K562 (cell line): Measurements from ENCODE around the gene DNAH8. TPM values are rescaled to one million over a fixed set of nuclear protein-coding genes. Genes with fewer than 3 reads are reported as not detected.

ENCODE experiments used
- ATAC-seq: fragments of 200-7000 bp; cut with Tn5 transposase; 3 replicates; pipeline ENCODE4 v1.9.1; 2020; ENCODE audit warnings: moderate library complexity
- BruUV-seq: library from RNA; stranded (reverse); fragments of 400-500 nt; replicated peaks from 2 replicates; lab custom pipeline; 2021; lab: Mats Ljungman, UMichigan
- CTCF ChIA-PET: fragments of 300-600 bp; formaldehyde crosslinking; extraction: SDS; loops from one replicate; lab custom pipeline; 2021; ENCODE audit warnings: low intra/inter-chr PET ratio; lab: Yijun Ruan, JAX
- POLR2A ChIA-PET: fragments of 300-600, 350-650 bp; sonication (Branson Sonifier 250); formaldehyde crosslinking; extraction: SDS; loops from one replicate; lab custom pipeline; 2021; ENCODE audit warnings: antibody characterized with exemption, inconsistent platforms; lab: Yijun Ruan, JAX
- DNase-seq, 4 experiments: peaks; one replicate each; pipeline versions ENCODE4 v3.0.0 to v3.0.0-alpha.2; 2011 to 2018; ENCODE audit warnings: low spot score in 3 of 4, mixed read lengths in 3 of 4; ENCODE audit errors: extremely low read depth in 1 of 4
- FAIRE-seq: peaks from 2 replicates; lab custom pipeline; 2011; peaks lifted over from hg19 to GRCh38; lab: Jason Lieb, UNC
- H2AFZ ChIP-seq: 2 replicates; pipeline ENCODE4 v1.6.0; 2011; ENCODE audit warnings: low read depth, low read length, control low read depth, inconsistent platforms
- H3K27ac ChIP-seq: fragments of 200-600 bp; 3 replicates; pipeline ENCODE4 v1.8.0; 2011; ENCODE audit warnings: low read depth, mild to moderate bottlenecking, control low read depth, inconsistent platforms, low read length, moderate library complexity, mixed read lengths; ENCODE audit errors: extremely low read depth
- H3K27me3 ChIP-seq, 2 experiments: fragments of 300-600 bp in 1 of 2; 2 replicates in 1 of 2; 3 replicates in 1 of 2; pipeline versions ENCODE4 v1.6.0 to v1.8.0; 2011; ENCODE audit warnings: inconsistent platforms in 2 of 2, low read length in 2 of 2, mild to moderate bottlenecking in 1 of 2, mixed read lengths in 1 of 2, moderate library complexity in 1 of 2; ENCODE audit not compliant: control insufficient read depth in 2 of 2, insufficient read depth in 2 of 2
- H3K36me3 ChIP-seq: fragments of 300-600 bp; 3 replicates; pipeline ENCODE4 v1.8.0; 2011; ENCODE audit warnings: mild to moderate bottlenecking, low read length, inconsistent platforms; ENCODE audit not compliant: control insufficient read depth, insufficient read depth
- H3K4me1 ChIP-seq, 2 experiments: fragments of 200-600 bp in 1 of 2; replicated peaks in 1 of 2; 2 replicates in 1 of 2; 3 replicates in 1 of 2; pipeline versions ENCODE4 v1.5.1 to v1.8.0; 2011; ENCODE audit warnings: inconsistent platforms in 2 of 2, low read length in 2 of 2, mild to moderate bottlenecking in 1 of 2, mixed read lengths in 1 of 2, moderate library complexity in 1 of 2; ENCODE audit not compliant: control insufficient read depth in 2 of 2, insufficient read depth in 2 of 2
- H3K4me2 ChIP-seq: 2 replicates; pipeline ENCODE4 v1.6.1; 2011; ENCODE audit warnings: low read length, control low read depth, inconsistent platforms, mixed read lengths; ENCODE audit not compliant: insufficient read depth
- H3K4me3 ChIP-seq: fragments of 200-600 bp; sonication (generic), shearing (Covaris generic); 2 replicates; pipeline ENCODE4 v1.5.1; 2016; ENCODE audit warnings: control low read depth, inconsistent platforms
- H3K79me2 ChIP-seq: fragments of 200-600 bp; 3 replicates; pipeline ENCODE4 v1.8.0; 2011; ENCODE audit warnings: low read length, inconsistent platforms; ENCODE audit not compliant: control insufficient read depth, insufficient read depth
- H3K9ac ChIP-seq, 2 experiments: 2 replicates each; pipeline versions ENCODE4 v1.6.0 to v1.6.1; 2011; ENCODE audit warnings: low read depth in 2 of 2, low read length in 2 of 2, control low read depth in 1 of 2, inconsistent platforms in 1 of 2, mild to moderate bottlenecking in 1 of 2, mixed read lengths in 1 of 2; ENCODE audit not compliant: insufficient read depth in 1 of 2
- H3K9me1 ChIP-seq: one replicate; pipeline ENCODE4 v1.6.0; 2011; ENCODE audit warnings: inconsistent platforms, mild to moderate bottlenecking, low read length, moderate library complexity; ENCODE audit not compliant: control insufficient read depth, insufficient read depth
- H3K9me3 ChIP-seq: replicated peaks from 2 replicates; pipeline ENCODE4 v1.5.1; 2011; ENCODE audit warnings: low read depth, low read length, inconsistent platforms; ENCODE audit not compliant: control insufficient read depth, insufficient read depth
- H4K20me1 ChIP-seq: replicated peaks from 2 replicates; pipeline ENCODE4 v1.6.1; 2011; ENCODE audit warnings: low read length, inconsistent platforms, mixed read lengths; ENCODE audit not compliant: control insufficient read depth, insufficient read depth
- SPI1 ChIP-seq: IDR thresholded peaks from 2 replicates; pipeline ENCODE4 v1.6.1; 2011; ENCODE audit warnings: low read depth, low read length, control low read depth, borderline replicate concordance
- WGBS: fragments of 100-300 bp; shearing (Covaris generic); methylation state at CpG from one replicate; pipeline ENCODE4 v1.1.6; 2016; ENCODE audit warnings: low coverage, mixed read lengths; ENCODE audit not compliant: insufficient coverage; ENCODE audit errors: missing lambda C conversion rate; 5-methylcytosine and 5-hydroxymethylcytosine counted together
- in situ Hi-C: fragments of 300-500 bp; cut with MboI; formaldehyde crosslinking; loops from 4 replicates; pipeline ENCODE4 v1.15.0; 2018; ENCODE audit warnings: inconsistent platforms, mixed read lengths
- intact Hi-C: fragments of 100-400 bp; cut with micrococcal nuclease; formaldehyde crosslinking; loops from 2 replicates; pipeline ENCODE4 v1.14.2; 2022
- polyA plus RNA-seq, 8 experiments: library from polyadenylated mRNA; depleted of rRNA in 4 of 8; stranded (reverse) in 5 of 8; unstranded in 3 of 8; fragments of >200 nt; fragmentation: Nextera tagmentation in 2 of 8; fragmentation: Illumina TruSeq in 1 of 8; extraction: Ambion mirVana in 2 of 8; extraction: Trizol in 1 of 8; gene quantifications; 2 replicates each; pipeline versions ENCODE4 v1.2.1 to v1.2.3, GENCODE V29; 2011 to 2014; ENCODE audit warnings: inconsistent platforms in 1 of 8, missing spikeins in 1 of 8
- total RNA-seq, 7 experiments: library from RNA; depleted of rRNA in 6 of 7; stranded (reverse); fragments of >200 nt in 6 of 7; fragmentation: Illumina TruSeq in 2 of 7; extraction: Trizol in 2 of 7; gene quantifications; 2 replicates each; pipeline versions ENCODE4 v1.2.1 to v1.2.3, GENCODE V29; 2011 to 2021; ENCODE audit warnings: low replicate concordance in 1 of 7
- TF ChIP-seq, protein P1 (sequence below), 2 experiments: fragments of 150-350 bp in 1 of 2; IDR thresholded peaks; 2 replicates each; pipeline ENCODE4 v1.6.1; 2012 to 2016; ENCODE audit warnings: low read depth in 2 of 2, low read length in 2 of 2, mild to moderate bottlenecking in 1 of 2, moderate library complexity in 1 of 2

The DNAH8 gene
- total and polyA plus RNA-seq, 9 of the 15 experiments (the other 6 are each of a cell fraction or from before 2014, with no cell fraction given), result 1.2 to 4.2 (median 2.9) TPM

DNA sequence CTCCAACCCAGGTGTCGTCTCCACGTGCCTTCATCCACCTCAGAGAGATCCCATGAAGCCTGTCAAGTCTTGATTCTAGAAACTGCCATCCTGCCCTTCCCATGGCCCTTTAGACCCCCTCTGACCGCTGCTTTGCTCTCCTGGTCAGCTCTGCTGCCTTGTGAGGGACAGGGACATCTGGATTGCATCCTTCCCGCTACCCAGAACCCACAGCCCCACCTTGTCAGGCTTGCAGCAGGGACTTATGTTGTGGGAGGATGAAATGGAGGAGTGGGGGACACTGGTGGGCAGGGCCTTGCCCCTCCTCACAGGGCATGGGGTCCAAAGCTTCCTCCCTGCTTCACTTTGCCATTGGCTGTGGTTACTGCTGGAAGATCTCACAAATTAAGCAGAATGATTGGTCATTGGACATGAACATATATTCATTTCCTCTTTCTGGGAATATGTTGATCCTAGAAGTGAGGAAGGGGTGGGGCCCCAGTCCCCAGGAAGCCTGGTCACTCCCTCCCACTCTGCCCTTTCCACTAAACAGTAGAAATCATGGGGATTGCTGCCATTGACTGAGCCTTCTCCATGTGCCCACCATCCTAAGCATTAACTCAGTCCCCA, 338.0 kb downstream of the DNAH8 start:
- intact Hi-C loops (no loop called here), in situ Hi-C loops (no loop called here)
- no peak overlapping the region for H3K4me2 ChIP-seq
- ATAC-seq (no peak), FAIRE-seq (no peak), DNase-seq (no peak)
- no peak overlapping the region for H3K4me3 ChIP-seq
- peak; percentile 31; the same call in 1 of the 2 replicates for TF ChIP-seq SPI1
- TF ChIP-seq, protein P1, sequence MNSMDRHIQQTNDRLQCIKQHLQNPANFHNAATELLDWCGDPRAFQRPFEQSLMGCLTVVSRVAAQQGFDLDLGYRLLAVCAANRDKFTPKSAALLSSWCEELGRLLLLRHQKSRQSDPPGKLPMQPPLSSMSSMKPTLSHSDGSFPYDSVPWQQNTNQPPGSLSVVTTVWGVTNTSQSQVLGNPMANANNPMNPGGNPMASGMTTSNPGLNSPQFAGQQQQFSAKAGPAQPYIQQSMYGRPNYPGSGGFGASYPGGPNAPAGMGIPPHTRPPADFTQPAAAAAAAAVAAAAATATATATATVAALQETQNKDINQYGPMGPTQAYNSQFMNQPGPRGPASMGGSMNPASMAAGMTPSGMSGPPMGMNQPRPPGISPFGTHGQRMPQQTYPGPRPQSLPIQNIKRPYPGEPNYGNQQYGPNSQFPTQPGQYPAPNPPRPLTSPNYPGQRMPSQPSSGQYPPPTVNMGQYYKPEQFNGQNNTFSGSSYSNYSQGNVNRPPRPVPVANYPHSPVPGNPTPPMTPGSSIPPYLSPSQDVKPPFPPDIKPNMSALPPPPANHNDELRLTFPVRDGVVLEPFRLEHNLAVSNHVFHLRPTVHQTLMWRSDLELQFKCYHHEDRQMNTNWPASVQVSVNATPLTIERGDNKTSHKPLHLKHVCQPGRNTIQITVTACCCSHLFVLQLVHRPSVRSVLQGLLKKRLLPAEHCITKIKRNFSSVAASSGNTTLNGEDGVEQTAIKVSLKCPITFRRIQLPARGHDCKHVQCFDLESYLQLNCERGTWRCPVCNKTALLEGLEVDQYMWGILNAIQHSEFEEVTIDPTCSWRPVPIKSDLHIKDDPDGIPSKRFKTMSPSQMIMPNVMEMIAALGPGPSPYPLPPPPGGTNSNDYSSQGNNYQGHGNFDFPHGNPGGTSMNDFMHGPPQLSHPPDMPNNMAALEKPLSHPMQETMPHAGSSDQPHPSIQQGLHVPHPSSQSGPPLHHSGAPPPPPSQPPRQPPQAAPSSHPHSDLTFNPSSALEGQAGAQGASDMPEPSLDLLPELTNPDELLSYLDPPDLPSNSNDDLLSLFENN (IDR thresholded peaks at IDR 0.05; ENCODE audit: low read depth in 2 of 2, low read length in 2 of 2), result no peak
- no peak overlapping the region for H3K9ac ChIP-seq
- peaks cover 25 to 64% of the 10 kb centered on the region in 2 experiments for H3K27me3 ChIP-seq
- no peaks in the 10 kb centered on the region for H3K9me3 ChIP-seq
- BruUV-seq, result no TSS peak
- ChIA-PET CTCF (interaction anchor here (0.6 kb wide), 1 partner anchor 50 kb away, joined by 4 read pairs; no protein-coding TSS in a partner anchor), POLR2A (interaction anchor here (1.3 kb wide), 1 partner anchor 31 kb away, joined by 4 read pairs; no protein-coding TSS in a partner anchor)
- no peaks in the 10 kb centered on the region for H3K79me2 ChIP-seq
- 0% methylated on average over 4 of the region's 4 CpGs for WGBS
- no peaks in the 10 kb centered on the region for H3K36me3 ChIP-seq
- H3K4me1 ChIP-seq, result peaks cover 0 to 9% of the 10 kb centered on the region in 2 experiments; a peak in 2 of 5 replicates
- H3K27ac ChIP-seq, result no peak overlapping the region
- H4K20me1 ChIP-seq, result peaks cover 23% of the 10 kb centered on the region
- no peaks in the 10 kb centered on the region for H3K9me1 ChIP-seq
- no peak overlapping the region for H2AFZ ChIP-seq
